ENCODE data around the gene PTBP1. TPM values are rescaled to one million over a fixed set of nuclear protein-coding genes. Genes with fewer than 3 reads are reported as not detected.

Gene PTBP1
- total RNA-seq, 1 experiment from 2014 or later = 712 TPM

GRCh38 chr19:756236-756635 is 41.0 kb upstream of the PTBP1 start:
- Mint-ChIP-seq H3K27ac (no peak overlapping the region), H3K36me3 (ENCODE audit: insufficient read depth in 1 of 3, low read depth in 3 of 3) (peaks cover 0 to 4% (median 3%) of the 10 kb centered on the region in 3 experiments; a peak in 3 of 7 replicates), H3K4me1 (0 out of 4 replicates have a peak, but pooled peaks cover 0 to 8% of the 10 kb centered on the region in 2 experiments), H3K4me3 (no peak overlapping the region), H3K27me3 (ENCODE audit: low read depth) (peaks cover 12% of the 10 kb centered on the region), H3K9me3 (peaks cover 12 to 17% of the 10 kb centered on the region in 2 experiments)
- DNase-seq = no peak
- Histone ChIP-seq H2BK120ac (ENCODE audit: low read depth, low read length, poor library complexity, severe bottlenecking) (no peak overlapping the region), H3K4ac (ENCODE audit: low read depth, low read length) (no peak overlapping the region), H2AK5ac (ENCODE audit: insufficient read length, low read length) (no peak overlapping the region), H3K9me3 (ENCODE audit: control insufficient read depth, low read depth, low read length) (no peaks in the 10 kb centered on the region), H3K79me2 (ENCODE audit: insufficient read depth, low read length) (no peaks in the 10 kb centered on the region), H3K79me1 (ENCODE audit: insufficient read depth, low read depth, low read length, poor library complexity, severe bottlenecking) (no peaks in the 10 kb centered on the region), H3K27me3 (ENCODE audit: insufficient read depth, low read length) (no peaks in the 10 kb centered on the region), H3T11ph (ENCODE audit: low read length) (no peak overlapping the region), H3K27ac (ENCODE audit: insufficient read length, low read depth, low read length) (no peak overlapping the region), H2BK15ac (ENCODE audit: low read depth, low read length) (no peak overlapping the region), H3K56ac (ENCODE audit: insufficient read length, low read depth, low read length) (no peak overlapping the region), H3K14ac (ENCODE audit: insufficient read depth, low read length) (no peak overlapping the region), H2BK5ac (ENCODE audit: insufficient read length, low read length) (no peak overlapping the region), H2BK12ac (ENCODE audit: insufficient read length, low read depth, low read length) (no peak overlapping the region), H3K4me2 (ENCODE audit: insufficient read depth, insufficient read length, low read length) (no peak overlapping the region), H4K8ac (replicated peaks; ENCODE audit: insufficient read length, low read depth, low read length) (no peak overlapping the region), H3K18ac (ENCODE audit: insufficient read length, low read depth, low read length) (no peak overlapping the region), H3K9ac (ENCODE audit: extremely low read depth, insufficient read length, low read length) (no peak overlapping the region), H4K5ac (ENCODE audit: insufficient read length, low read depth, low read length) (no peak overlapping the region), H2BK20ac (ENCODE audit: low read depth, low read length, poor library complexity, severe bottlenecking) (no peak overlapping the region), H3K23me2 (ENCODE audit: insufficient read length, low read depth, low read length, poor library complexity, severe bottlenecking) (no peaks in the 10 kb centered on the region), H2AFZ (ENCODE audit: low read length) (no peak overlapping the region), H4K91ac (ENCODE audit: insufficient read length, low read depth, low read length) (no peak overlapping the region), H3K4me1 (ENCODE audit: insufficient read depth, low read length) (no peaks in the 10 kb centered on the region), H4K20me1 (ENCODE audit: control insufficient read depth, insufficient read depth, insufficient read length) (no peaks in the 10 kb centered on the region), H3K23ac (ENCODE audit: insufficient read length, low read depth, low read length) (no peak overlapping the region)
- no peak for TF ChIP-seq CTCF (conservative IDR thresholded peaks at IDR 0.05)

All from H9 (cell line).